Stimulated activated memory B cell treated with anti-CD40 and anti-IgM and Interleukin-4, amounts not matched to agents 10 μg/mL and 1 μg/mL and 100 μg/mL, for 72 hours (primary cell): ENCODE results near the gene TRIM33.

Source experiments
- ATAC-seq: fragments of 150-1000 bp; cut with Tn5 transposase; 2 replicates; pipeline ENCODE4 v1.10.0; 2021
- H3K27ac Mint-ChIP-seq: one replicate; pipeline ENCODE4 v1.8.0; 2022; ENCODE audit warnings: mild to moderate bottlenecking, mixed read lengths
- H3K27me3 Mint-ChIP-seq: one replicate; pipeline ENCODE4 v1.8.0; 2022; ENCODE audit warnings: mixed read lengths
- H3K36me3 Mint-ChIP-seq: one replicate; pipeline ENCODE4 v1.8.0; 2022; ENCODE audit warnings: mixed read lengths
- H3K4me1 Mint-ChIP-seq: one replicate; pipeline ENCODE4 v1.8.0; 2022; ENCODE audit warnings: mixed read lengths
- H3K4me3 Mint-ChIP-seq: one replicate; pipeline ENCODE4 v1.8.0; 2022; ENCODE audit warnings: mild to moderate bottlenecking, moderate library complexity, mixed read lengths
- H3K9me3 Mint-ChIP-seq: one replicate; pipeline ENCODE4 v1.8.0; 2022; ENCODE audit warnings: mixed read lengths

Gene TRIM33

DNA sequence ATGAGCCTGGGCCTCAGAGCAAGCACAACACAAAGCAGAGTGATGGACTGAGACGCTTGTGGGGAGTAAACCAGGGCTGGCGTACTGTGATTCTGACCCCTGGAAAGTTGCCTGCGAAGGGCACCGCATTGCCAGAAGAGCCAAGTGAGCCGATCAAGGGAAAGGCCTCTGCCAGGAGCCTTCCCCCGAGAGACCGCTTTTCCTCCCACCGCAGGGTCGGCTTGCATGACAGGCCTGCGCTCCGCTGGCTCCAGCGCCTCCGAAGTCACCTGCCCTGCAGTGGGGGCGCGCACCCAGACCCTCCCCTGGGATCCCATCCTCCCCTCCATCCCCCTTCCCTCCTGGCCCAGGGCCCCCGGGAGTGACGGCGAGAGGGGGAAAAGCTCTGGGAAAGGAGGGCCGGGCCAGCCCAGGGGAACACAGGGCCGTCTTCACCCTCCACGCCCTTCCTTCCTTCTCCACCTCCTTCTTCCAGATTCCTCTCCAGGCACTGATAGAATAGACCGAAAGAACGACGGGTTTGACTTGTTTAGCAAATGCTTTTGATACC lies 165.0 kb downstream of the TRIM33 start:
- H3K9me3 Mint-ChIP-seq = no peaks in the 10 kb centered on the region
- peak; percentile 20 for ATAC-seq
- peaks cover 31% of the 10 kb centered on the region for H3K27me3 Mint-ChIP-seq
- peak overlapping the region; percentile 93 for H3K4me3 Mint-ChIP-seq
- H3K27ac Mint-ChIP-seq = peak overlapping the region; percentile 79
- H3K4me1 Mint-ChIP-seq = peaks cover 12% of the 10 kb centered on the region
- no peaks in the 10 kb centered on the region for H3K36me3 Mint-ChIP-seq

DNA sequence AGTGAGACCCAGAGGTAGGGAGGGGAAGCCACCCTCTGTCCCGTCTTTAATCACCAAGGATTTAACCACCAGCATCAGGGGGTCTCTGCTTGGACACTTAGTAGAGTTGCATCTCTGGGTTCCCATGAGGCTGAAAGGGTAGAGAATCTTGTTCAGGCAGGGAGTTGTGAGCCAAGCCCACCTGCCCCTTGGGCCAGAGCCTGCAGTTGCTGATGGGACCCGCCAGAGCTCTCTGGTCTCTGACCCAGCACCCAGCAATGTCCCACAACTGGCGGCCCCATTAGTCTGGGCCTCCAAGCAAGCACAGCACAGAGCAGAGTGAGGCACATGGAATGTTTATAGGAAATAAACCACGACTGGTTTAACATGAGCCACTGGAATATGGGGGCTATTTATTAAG lies 166.3 kb downstream of the TRIM33 start:
- no peak overlapping the region for H3K27ac Mint-ChIP-seq
- no peak for ATAC-seq
- no peak overlapping the region for H3K4me3 Mint-ChIP-seq
- H3K27me3 Mint-ChIP-seq = peaks cover 42% of the 10 kb centered on the region
- peaks cover 12% of the 10 kb centered on the region for H3K4me1 Mint-ChIP-seq
- H3K9me3 Mint-ChIP-seq = no peaks in the 10 kb centered on the region
- H3K36me3 Mint-ChIP-seq = no peaks in the 10 kb centered on the region
